HG03378 (cell line): ENCODE data around the gene DLGAP1.

Experiments
- ATAC-seq: cut with Tn5 transposase; IDR thresholded peaks from one replicate; pipeline ENCODE4 v1.9.1; 2021; ENCODE audit warnings: mild to moderate bottlenecking, moderate library complexity; ENCODE audit not compliant: unreplicated experiment

The DLGAP1 gene

DNA sequence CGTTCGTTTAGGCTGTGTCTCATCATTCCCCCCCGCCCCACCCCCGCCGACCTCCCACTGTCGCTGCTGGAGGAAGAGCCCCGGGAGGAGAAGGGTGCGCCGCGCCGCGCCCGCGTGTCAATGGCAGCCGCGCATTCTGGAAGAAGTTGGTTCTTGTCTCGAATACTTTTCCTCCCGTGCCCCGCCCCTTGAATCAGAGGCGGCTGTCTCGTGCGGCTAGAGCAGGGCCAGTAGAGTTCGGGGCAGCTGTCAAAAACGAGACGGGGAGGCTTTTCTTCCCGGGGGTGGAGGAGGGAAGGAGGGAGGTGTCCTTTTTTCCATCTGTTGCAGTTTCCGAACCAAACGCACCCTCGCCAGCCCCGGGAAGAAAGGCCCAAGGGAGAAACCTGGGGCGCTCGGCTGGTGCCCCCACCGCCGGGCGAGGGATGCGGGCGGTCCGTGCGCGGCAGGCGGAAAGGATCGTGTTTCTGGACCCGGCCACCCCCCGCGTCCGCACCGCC, 1005.5 kb downstream of the DLGAP1 start:
- ATAC-seq = no peak

- peak; percentile 49 for ATAC-seq
These were observed 1006.1 kb downstream of the DLGAP1 start for GRCh38 chr18:3448838-3449511.

- peak; percentile 56 for ATAC-seq
These were observed 1006.9 kb downstream of the DLGAP1 start for GRCh38 chr18:3447895-3448837.

DNA sequence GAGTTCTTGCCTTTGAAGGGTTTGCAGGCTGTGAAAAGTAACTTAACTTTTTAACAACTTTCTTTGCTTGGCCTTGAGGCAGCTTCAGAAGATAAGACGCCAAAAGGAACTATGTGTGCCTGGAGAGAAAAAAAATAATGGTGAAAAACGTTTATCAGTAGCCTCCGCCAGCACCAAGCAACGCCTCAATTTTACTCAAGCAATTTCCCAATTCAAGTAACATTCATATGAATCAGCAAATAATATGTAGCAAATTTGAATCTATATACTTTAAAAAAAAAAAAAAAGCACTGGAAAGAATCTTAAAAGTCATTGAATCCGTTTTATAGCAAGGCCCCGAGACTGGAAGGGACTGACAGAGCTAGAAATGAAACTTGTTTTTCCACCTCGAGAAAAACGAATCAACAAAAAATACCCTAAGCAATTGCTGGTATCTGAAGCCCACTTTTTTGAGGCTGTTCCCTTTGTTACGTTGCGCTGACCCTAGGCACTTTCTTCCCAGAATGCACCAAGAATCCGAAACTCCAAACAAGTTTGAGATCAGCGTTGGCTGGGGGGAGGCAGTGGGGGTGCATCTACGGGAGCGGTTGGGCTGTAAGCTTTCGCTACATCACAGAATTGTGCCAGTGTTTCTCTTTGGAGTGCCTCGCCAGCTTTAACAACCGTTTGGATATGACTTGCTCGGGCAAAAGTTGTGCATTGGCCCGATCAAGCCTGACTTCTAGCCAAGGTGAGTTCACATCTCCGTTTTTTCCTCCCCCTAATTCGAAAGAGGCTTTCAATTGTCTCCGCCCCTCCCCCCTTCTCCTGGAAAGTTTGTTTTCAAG, 1007.8 kb downstream of the DLGAP1 start:
- no peak for ATAC-seq
